Osteocyte (in vitro differentiated cells): Measurements from ENCODE around the gene PPP2R5C. TPM values are rescaled to one million over a fixed set of nuclear protein-coding genes. Genes with fewer than 3 reads are reported as not detected.

Experiments
- DNase-seq: peaks from one replicate; pipeline ENCODE4 v3.0.0; 2021; ENCODE audit warnings: mixed read lengths; ENCODE audit not compliant: unreplicated experiment; ENCODE audit errors: extremely low spot score
- H3K27ac Mint-ChIP-seq: one replicate; pipeline ENCODE4 v1.8.0; 2021; ENCODE audit warnings: mild to moderate bottlenecking, mixed read lengths; ENCODE audit not compliant: unreplicated experiment
- H3K27me3 Mint-ChIP-seq: one replicate; pipeline ENCODE4 v1.8.0; 2021; ENCODE audit warnings: mixed read lengths; ENCODE audit not compliant: unreplicated experiment
- H3K36me3 Mint-ChIP-seq: one replicate; pipeline ENCODE4 v1.8.0; 2021; ENCODE audit warnings: mixed read lengths; ENCODE audit not compliant: unreplicated experiment
- H3K4me1 Mint-ChIP-seq: one replicate; pipeline ENCODE4 v1.8.0; 2021; ENCODE audit warnings: mixed read lengths; ENCODE audit not compliant: unreplicated experiment
- H3K4me3 Mint-ChIP-seq: one replicate; pipeline ENCODE4 v1.8.0; 2021; ENCODE audit warnings: mild to moderate bottlenecking, moderate library complexity, mixed read lengths; ENCODE audit not compliant: unreplicated experiment
- H3K9me3 Mint-ChIP-seq: one replicate; pipeline ENCODE4 v1.8.0; 2021; ENCODE audit warnings: mixed read lengths; ENCODE audit not compliant: unreplicated experiment
- CTCF ChIP-seq: fragments of 200-600 bp; sonication (generic); IDR thresholded peaks from 2 replicates; pipeline ENCODE4 v1.5.0; 2021; ENCODE audit warnings: antibody characterized with exemption, mild to moderate bottlenecking, moderate library complexity
- total RNA-seq: library from RNA; stranded (reverse); gene quantifications from 2 replicates; pipeline ENCODE4 v1.2.1, GENCODE V29; 2021

The PPP2R5C gene
- total RNA-seq, 1 donor from 2014 or later: 116 TPM

DNA sequence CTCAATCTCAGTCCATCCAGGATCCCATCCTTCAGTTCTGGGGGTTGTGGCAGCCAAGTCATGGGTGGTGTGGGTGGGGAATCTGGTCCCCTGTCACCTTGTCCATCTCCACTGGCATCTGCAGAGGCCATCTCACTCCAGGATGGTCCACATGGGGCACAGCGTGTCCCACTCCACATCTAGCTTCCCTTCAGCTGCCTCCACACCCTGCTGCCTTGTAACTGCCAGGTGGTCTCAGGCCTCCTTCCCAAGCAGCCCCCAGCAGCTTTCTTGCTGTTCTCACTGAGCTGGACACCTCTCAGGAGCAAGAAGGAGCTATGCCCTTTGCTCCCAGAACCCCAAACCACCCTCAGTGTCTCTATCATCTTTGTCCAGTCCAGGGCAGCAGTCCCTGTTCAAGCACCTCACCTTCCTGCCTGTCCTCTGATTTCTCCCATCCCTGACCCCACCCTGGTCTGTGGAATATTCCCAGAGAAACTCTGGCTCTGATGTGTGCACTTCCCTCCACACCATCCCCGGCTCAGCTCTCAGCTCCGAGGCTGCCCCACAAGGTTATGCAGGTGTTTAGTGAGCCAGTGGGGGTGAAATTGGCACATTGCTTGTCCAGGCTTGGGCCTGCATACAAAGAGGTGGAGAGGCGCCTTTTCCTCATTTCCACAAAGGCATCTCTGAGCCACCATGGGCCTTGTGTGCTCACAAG lies 189.2 kb downstream of the PPP2R5C start:
- Mint-ChIP-seq H3K4me3 (peak overlapping the region; percentile 38), H3K9me3 (no peaks in the 10 kb centered on the region), H3K27ac (no peak overlapping the region), H3K36me3 (no peaks in the 10 kb centered on the region), H3K4me1 (peaks cover 18% of the 10 kb centered on the region), H3K27me3 (peaks cover 2% of the 10 kb centered on the region)
- DNase-seq: no peak
- no peak for TF ChIP-seq CTCF

- Mint-ChIP-seq H3K27ac (no peak overlapping the region), H3K4me3 (no peak overlapping the region), H3K4me1 (peaks cover 13% of the 10 kb centered on the region), H3K9me3 (no peaks in the 10 kb centered on the region), H3K36me3 (no peaks in the 10 kb centered on the region), H3K27me3 (no peaks in the 10 kb centered on the region)
- no peak for DNase-seq
- no peak for TF ChIP-seq CTCF
Observed at GRCh38 chr14:101953151-101953550, 191.6 kb downstream of the PPP2R5C start.

DNA sequence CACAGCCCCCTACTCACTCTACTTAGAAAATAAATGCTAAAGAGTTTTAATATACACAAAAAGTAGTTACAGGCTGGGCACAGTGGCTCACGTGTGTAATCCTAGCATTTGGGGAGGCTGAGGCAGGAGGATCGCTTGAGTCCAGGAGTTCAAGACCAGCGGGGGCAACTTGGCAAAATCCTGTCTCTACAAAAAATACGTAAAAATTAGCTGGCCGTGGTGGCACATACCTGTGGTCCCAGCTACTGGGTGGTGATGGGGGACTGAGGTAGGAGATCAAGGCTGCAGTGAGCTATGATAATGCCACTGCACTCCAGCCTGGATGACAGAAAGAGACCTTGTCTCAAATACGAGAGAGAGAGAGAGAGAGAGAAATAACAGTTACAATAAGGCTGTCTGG lies 193.0 kb downstream of the PPP2R5C start:
- no peak overlapping the region for H3K27ac Mint-ChIP-seq
- no peak overlapping the region for H3K4me3 Mint-ChIP-seq

DNA sequence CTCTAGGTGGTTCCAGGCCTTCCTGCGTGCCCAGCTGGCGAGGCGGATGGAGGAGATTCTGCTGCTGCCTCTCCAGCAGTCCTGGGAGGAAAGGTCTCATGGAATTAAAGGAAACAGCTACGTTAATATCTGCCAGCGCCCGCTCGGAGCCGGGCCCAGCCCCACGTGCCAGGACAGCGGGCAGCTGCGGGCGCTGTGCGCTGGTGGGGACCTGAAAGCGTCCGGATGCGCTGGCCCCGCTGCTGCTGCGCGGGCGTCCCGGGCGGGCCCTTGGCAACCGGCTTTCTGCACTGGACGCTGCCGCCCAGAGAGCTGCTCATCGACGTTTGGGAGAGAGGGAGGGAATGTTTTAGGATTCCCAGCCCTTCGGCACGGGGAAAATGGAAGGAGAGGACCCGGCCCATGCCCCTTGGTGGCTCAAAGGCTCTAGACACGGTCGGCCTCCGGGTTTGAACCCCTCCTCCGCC lies 194.2 kb downstream of the PPP2R5C start:
- Mint-ChIP-seq H3K4me1 (no peaks in the 10 kb centered on the region), H3K27me3 (no peaks in the 10 kb centered on the region), H3K36me3 (no peaks in the 10 kb centered on the region), H3K9me3 (no peaks in the 10 kb centered on the region), H3K27ac (no peak overlapping the region), H3K4me3 (no peak overlapping the region)
- no peak for DNase-seq
- TF ChIP-seq CTCF: no peak

More for the DNA sequence above, 193.0 kb downstream of the PPP2R5C start:
- Mint-ChIP-seq H3K36me3 (no peaks in the 10 kb centered on the region), H3K9me3 (no peaks in the 10 kb centered on the region), H3K4me1 (peaks cover under 1% of the 10 kb centered on the region), H3K27me3 (no peaks in the 10 kb centered on the region)
- DNase-seq: no peak
- TF ChIP-seq CTCF: no peak

DNA sequence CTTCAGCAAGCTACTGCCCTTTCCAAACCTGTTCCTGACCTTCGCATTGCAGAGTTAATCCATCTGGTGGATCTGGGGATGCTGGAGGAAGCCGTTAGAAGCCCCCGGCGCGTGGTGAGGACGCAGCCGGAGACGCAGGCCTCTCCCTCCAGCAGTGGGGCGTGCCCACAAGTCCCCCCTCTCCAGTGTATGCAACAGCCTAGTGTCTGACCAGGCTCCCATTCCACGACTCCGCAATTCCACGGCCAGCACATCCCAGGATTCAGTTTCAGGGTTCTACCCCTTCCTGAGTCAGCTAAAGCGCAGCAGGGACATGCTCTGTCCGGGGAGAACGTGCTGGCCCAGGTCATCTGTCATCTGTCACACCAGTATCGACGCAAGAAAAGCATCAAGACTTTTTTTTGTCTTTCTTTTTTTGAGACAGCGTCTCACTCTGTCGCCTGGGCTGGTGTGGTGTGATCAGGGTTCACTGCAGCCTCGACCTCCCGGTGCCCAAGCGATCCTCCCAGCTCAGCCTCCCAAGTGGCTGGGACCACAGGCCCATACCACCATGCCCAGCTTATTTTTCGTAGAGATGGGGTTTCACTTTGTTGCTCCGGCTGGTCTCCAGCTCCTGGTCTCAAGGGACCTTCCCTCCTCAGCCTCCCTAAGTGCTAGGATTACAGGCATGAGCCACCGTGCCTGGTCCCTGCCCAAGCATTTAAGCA lies 194.8 kb downstream of the PPP2R5C start:
- Mint-ChIP-seq H3K4me3 (no peak overlapping the region), H3K27ac (no peak overlapping the region), H3K36me3 (no peaks in the 10 kb centered on the region), H3K27me3 (no peaks in the 10 kb centered on the region), H3K9me3 (no peaks in the 10 kb centered on the region), H3K4me1 (peaks cover 3% of the 10 kb centered on the region)
- TF ChIP-seq CTCF: no peak
- DNase-seq: no peak
